ENCODE results near the gene ANTXR2.

GRCh38 chr4:80072744-80073472 is at the start of gene ANTXR2:
- TF ChIP-seq NUFIP1 (IDR thresholded peaks at IDR 0.05; ENCODE audit: partially characterized antibody): no peak
- TF ChIP-seq SIN3A (IDR thresholded peaks at IDR 0.05; ENCODE audit: borderline replicate concordance in 2 of 2, control insufficient read depth in 1 of 2, low read depth in 2 of 2, low read length in 2 of 2): peak; percentile 91 to 93
- no peak for TF ChIP-seq YBX1 (IDR thresholded peaks at IDR 0.05)
- no peak for TF ChIP-seq SMAD1 (IDR thresholded peaks at IDR 0.05; ENCODE audit: low read depth, low read length, partially characterized antibody)
- TF ChIP-seq FOSL1 (tag; conservative IDR thresholded peaks at IDR 0.05): peak; percentile 88
- peak; percentile 72 for TF ChIP-seq MYC (IDR thresholded peaks at IDR 0.05; ENCODE audit: low read depth, low read length)
- no peak for TF ChIP-seq MYC (CRISPR knock-in tag; IDR thresholded peaks at IDR 0.05; ENCODE audit: borderline replicate concordance, low read depth)
- TF ChIP-seq ZFX (CRISPR knock-in tag; IDR thresholded peaks at IDR 0.05): peak; percentile 76
- TF ChIP-seq IRF2 (CRISPR knock-in tag; IDR thresholded peaks at IDR 0.05): no peak
- TF ChIP-seq ZNF407 (IDR thresholded peaks at IDR 0.05; ENCODE audit: low read depth): no peak
- peak; percentile 54 for TF ChIP-seq NFIC (IDR thresholded peaks at IDR 0.05)
- TF ChIP-seq NFYB (IDR thresholded peaks at IDR 0.05; ENCODE audit: extremely low read depth, insufficient read length): no peak

Data from K562 (cell line).